ENCODE measurements around the gene SCN3A. TPM values are rescaled to one million over a fixed set of nuclear protein-coding genes. Genes with fewer than 3 reads are reported as not detected.

The SCN3A gene
- total RNA-seq, 2 donors from 2014 or later, result 0.40 to 0.80 TPM

GRCh38 chr2:165044505-165045303 is 159.1 kb downstream of the SCN3A start:
- no peaks in the 10 kb centered on the region for H3K9me3 ChIP-seq
- H3K27ac ChIP-seq, result no peak overlapping the region
- no peaks in the 10 kb centered on the region for H3K27me3 ChIP-seq
- H3K4me1 ChIP-seq, result no peaks in the 10 kb centered on the region
- no peak overlapping the region for H3K9ac ChIP-seq (ENCODE audit: low read depth in 2 of 2, low read length in 2 of 2)
- intact Hi-C loops (cut with DNase I), result no loop called here
- no peak overlapping the region for H3K4me3 ChIP-seq
- DNase-seq, result no peak
- no peak for TF ChIP-seq CTCF (IDR thresholded peaks at IDR 0.05)
- no peaks in the 10 kb centered on the region for H3K36me3 ChIP-seq

Other genes starting within 250 kb of the SCN3A start
- gene SLC38A11, start 248.5 kb downstream of the SCN3A start, total RNA-seq, result 1 to 10 TPM; 1.5 to 3.0 TPM
- under 1 TPM in 1 of 2 donors, not detected in 1; 0.05 TPM for gene SCN2A, start 35.4 kb upstream of the SCN3A start, total RNA-seq